Bladder microvascular endothelial cell (primary cell): ENCODE results near the gene DNASE2B. TPM values are rescaled to one million over a fixed set of nuclear protein-coding genes. Genes with fewer than 3 reads are reported as not detected.

Source experiments
- total RNA-seq: library from RNA; depleted of rRNA; stranded (reverse); fragments of >200 nt; gene quantifications from 2 replicates; pipeline ENCODE4 v1.2.3, GENCODE V29; 2014

The DNASE2B gene, protein sequence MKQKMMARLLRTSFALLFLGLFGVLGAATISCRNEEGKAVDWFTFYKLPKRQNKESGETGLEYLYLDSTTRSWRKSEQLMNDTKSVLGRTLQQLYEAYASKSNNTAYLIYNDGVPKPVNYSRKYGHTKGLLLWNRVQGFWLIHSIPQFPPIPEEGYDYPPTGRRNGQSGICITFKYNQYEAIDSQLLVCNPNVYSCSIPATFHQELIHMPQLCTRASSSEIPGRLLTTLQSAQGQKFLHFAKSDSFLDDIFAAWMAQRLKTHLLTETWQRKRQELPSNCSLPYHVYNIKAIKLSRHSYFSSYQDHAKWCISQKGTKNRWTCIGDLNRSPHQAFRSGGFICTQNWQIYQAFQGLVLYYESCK
- total RNA-seq, result under 0.01 TPM in 1 of 2 replicates, not detected in the other

DNA sequence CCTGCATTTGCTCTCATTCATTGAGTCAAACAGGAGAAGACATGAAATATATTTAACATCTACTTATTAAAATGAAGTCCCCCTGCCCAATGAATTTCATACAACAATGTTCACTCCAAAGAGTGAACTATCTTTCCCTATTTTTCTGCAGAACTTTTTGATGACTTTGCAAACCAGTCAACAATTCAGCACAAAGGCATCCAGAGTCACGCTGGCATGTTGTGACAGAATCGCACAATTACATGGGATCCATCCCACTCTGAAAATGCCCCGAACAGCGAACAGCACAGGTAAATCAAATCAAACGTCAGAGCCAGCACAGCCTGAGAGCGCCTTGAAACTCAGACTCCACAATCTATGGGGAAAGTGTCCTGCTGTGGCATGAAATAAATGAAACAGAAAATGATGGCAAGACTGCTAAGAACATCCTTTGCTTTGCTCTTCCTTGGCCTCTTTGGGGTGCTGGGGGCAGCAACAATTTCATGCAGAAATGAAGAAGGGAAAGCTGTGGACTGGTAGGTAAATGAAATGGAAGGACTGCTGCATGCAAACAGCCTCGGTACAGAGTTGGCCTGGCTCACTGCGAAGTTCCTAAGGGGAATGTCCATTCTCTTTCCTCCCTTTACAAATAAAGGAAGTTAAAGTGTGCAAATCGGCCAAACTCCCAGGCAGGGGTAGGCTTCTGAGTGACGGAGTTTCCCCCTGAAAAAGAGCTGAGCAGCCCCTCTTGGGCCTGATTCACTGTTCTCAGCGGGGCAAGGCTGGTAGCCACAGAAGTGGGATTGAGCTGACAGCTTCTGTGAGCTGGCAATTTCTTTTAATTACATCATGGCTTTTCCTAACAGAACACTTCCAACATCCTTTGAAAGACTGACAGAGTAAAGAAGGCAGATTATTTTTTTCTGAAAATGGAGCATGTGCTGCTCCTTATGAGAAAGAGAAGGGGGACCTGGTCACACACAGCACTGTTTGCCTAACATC, at the start of gene DNASE2B:
DNASE2B (plus strand) TSS at position 310 of the 981 bp plus-strand sequence; CDS start at position 391, 81 bp downstream.

Other genes starting within 250 kb of the DNASE2B start
- 1.1 and 1.3 TPM in 2 replicates for gene SAMD13, start 96.8 kb upstream of the DNASE2B start, total RNA-seq
- 25.7 and 28.6 TPM in 2 replicates for gene RPF1, start 80.8 kb downstream of the DNASE2B start, total RNA-seq
- gene SPATA1, start 107.9 kb downstream of the DNASE2B start, total RNA-seq, result 0.81 and 0.82 TPM in 2 replicates
- 8.7 and 14.2 TPM in 2 replicates for gene GNG5, start 108.1 kb downstream of the DNASE2B start, total RNA-seq
- gene CTBS, start 176.0 kb downstream of the DNASE2B start, total RNA-seq, result 2.3 and 7.8 TPM in 2 replicates